ENCODE data around the gene MYOM3. TPM values are rescaled to one million over a fixed set of nuclear protein-coding genes. Genes with fewer than 3 reads are reported as not detected.

Gene MYOM3
- total and polyA plus RNA-seq, 2 of the 13 experiments (the other 11 are each of a cell fraction or from before 2014, with no cell fraction given) = 5.8 to 15.3 TPM

DNA sequence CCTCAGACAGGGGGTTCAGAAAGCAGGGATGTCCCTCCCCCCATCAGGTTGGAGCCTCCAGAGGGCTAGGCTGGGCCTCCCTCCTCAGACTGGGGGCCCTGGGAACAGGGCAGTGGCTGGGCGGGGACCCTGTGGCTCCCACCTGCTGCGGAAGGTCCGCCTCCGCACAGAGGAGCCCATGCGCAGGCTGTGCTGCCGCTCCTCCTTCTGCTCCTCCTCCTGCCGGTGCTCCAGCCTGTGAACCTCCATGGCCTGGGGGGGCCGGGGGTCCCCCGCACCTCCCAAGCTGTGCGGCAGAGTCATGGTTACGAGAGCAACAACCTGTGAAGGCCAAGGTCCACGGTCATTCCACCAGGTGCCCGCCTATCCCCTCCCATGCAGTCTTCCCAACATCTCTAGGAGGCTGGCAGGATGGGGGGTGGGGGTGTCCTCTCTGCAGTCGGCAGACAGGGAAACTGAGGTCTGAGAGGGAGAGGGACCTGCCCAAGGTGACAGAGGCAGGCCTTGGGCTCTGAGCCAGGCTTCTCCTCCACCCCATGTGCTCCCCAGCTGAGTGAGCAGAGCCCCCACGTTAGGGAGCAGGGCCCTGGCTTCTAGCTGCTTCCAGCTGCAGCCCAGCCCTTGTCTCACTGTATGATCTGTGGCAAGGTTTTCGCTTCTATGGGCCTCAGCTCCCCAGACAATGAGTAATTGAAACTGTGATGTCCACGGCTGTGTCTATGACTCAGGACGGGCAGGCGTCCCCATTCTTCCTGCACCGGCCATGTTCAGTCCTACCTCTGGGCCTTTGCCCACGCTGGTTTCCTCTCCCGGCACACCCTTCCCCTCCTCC lies 3.4 kb downstream of the MYOM3 start (continued):
- TF ChIP-seq ZNF512 (CRISPR knock-in tag; IDR thresholded peaks at IDR 0.05) = no peak
- no peak for TF ChIP-seq FOXP1 (IDR thresholded peaks at IDR 0.05)
- TF ChIP-seq FOXP1 (CRISPR knock-in tag; IDR thresholded peaks at IDR 0.05) = peak; percentile 44; the same call in 1 of the 2 replicates
- no peak; the same call in 1 of the 2 replicates for TF ChIP-seq ZBTB38 (CRISPR knock-in tag; IDR thresholded peaks at IDR 0.05)
- no peak for TF ChIP-seq ZNF746 (CRISPR knock-in tag; IDR thresholded peaks at IDR 0.05)
- TF ChIP-seq GRHL1 (CRISPR knock-in tag; conservative IDR thresholded peaks at IDR 0.05) = no peak
- no peak for TF ChIP-seq HHEX (CRISPR knock-in tag; IDR thresholded peaks at IDR 0.05)
- TF ChIP-seq KDM3A (CRISPR knock-in tag; IDR thresholded peaks at IDR 0.05; ENCODE audit: low read depth) = peak; percentile 50
- TF ChIP-seq ETV6 (CRISPR knock-in tag; conservative IDR thresholded peaks at IDR 0.05) = no peak
- TF ChIP-seq ZSCAN22 (CRISPR knock-in tag; IDR thresholded peaks at IDR 0.05) = peak; percentile 99
- TF ChIP-seq SAP130 (CRISPR knock-in tag; IDR thresholded peaks at IDR 0.05; ENCODE audit: low read depth) = peak; percentile 82
- TF ChIP-seq, protein P1, sequence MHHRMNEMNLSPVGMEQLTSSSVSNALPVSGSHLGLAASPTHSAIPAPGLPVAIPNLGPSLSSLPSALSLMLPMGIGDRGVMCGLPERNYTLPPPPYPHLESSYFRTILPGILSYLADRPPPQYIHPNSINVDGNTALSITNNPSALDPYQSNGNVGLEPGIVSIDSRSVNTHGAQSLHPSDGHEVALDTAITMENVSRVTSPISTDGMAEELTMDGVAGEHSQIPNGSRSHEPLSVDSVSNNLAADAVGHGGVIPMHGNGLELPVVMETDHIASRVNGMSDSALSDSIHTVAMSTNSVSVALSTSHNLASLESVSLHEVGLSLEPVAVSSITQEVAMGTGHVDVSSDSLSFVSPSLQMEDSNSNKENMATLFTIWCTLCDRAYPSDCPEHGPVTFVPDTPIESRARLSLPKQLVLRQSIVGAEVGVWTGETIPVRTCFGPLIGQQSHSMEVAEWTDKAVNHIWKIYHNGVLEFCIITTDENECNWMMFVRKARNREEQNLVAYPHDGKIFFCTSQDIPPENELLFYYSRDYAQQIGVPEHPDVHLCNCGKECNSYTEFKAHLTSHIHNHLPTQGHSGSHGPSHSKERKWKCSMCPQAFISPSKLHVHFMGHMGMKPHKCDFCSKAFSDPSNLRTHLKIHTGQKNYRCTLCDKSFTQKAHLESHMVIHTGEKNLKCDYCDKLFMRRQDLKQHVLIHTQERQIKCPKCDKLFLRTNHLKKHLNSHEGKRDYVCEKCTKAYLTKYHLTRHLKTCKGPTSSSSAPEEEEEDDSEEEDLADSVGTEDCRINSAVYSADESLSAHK (CRISPR knock-in tag; IDR thresholded peaks at IDR 0.05; ENCODE audit: borderline replicate concordance) = no peak
- TF ChIP-seq CENPT (CRISPR knock-in tag; IDR thresholded peaks at IDR 0.05; ENCODE audit: low read depth) = peak; percentile 46; the same call in 1 of the 2 replicates
- TF ChIP-seq, protein P2, sequence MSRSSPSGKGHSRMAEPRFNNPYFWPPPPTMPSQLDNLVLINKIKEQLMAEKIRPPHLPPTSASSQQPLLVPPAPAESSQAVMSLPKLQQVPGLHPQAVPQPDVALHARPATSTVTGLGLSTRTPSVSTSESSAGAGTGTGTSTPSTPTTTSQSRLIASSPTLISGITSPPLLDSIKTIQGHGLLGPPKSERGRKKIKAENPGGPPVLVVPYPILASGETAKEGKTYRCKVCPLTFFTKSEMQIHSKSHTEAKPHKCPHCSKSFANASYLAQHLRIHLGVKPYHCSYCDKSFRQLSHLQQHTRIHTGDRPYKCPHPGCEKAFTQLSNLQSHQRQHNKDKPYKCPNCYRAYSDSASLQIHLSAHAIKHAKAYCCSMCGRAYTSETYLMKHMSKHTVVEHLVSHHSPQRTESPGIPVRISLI (CRISPR knock-in tag; IDR thresholded peaks at IDR 0.05; ENCODE audit: borderline replicate concordance) = no peak
- TF ChIP-seq ATM (IDR thresholded peaks at IDR 0.05; ENCODE audit: borderline replicate concordance) = no peak
- TF ChIP-seq, protein P3, sequence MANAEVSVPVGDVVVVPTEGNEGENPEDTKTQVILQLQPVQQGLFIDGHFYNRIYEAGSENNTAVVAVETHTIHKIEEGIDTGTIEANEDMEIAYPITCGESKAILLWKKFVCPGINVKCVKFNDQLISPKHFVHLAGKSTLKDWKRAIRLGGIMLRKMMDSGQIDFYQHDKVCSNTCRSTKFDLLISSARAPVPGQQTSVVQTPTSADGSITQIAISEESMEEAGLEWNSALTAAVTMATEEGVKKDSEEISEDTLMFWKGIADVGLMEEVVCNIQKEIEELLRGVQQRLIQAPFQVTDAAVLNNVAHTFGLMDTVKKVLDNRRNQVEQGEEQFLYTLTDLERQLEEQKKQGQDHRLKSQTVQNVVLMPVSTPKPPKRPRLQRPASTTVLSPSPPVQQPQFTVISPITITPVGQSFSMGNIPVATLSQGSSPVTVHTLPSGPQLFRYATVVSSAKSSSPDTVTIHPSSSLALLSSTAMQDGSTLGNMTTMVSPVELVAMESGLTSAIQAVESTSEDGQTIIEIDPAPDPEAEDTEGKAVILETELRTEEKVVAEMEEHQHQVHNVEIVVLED (CRISPR knock-in tag; IDR thresholded peaks at IDR 0.05; ENCODE audit: borderline replicate concordance) = no peak
- TF ChIP-seq SRSF9 (IDR thresholded peaks at IDR 0.05; ENCODE audit: borderline replicate concordance, insufficient read depth, low read depth, low read length, poor library complexity, severe bottlenecking) = no peak
- no peak for TF ChIP-seq GZF1 (CRISPR knock-in tag; IDR thresholded peaks at IDR 0.05)
- peak; percentile 49 for TF ChIP-seq HDAC2 (CRISPR knock-in tag; IDR thresholded peaks at IDR 0.05)
- TF ChIP-seq, protein P4, sequence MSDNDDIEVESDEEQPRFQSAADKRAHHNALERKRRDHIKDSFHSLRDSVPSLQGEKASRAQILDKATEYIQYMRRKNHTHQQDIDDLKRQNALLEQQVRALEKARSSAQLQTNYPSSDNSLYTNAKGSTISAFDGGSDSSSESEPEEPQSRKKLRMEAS (IDR thresholded peaks at IDR 0.05) = peak; percentile 49; the same call in 1 of the 2 replicates
- peak; percentile 72 for TF ChIP-seq ERF (CRISPR knock-in tag; IDR thresholded peaks at IDR 0.05)

Measured in HepG2 (cell line).